PC-3 (cell line): Measurements from ENCODE around the gene AFM.

Source experiments
- CTCF ChIP-seq: fragments of 300-600 bp; sonication (generic); conservative IDR thresholded peaks from 2 replicates; pipeline ENCODE4 v1.5.1; 2017; ENCODE audit warnings: antibody characterized with exemption, low read depth, mild to moderate bottlenecking, low read length
- EZH2 ChIP-seq: fragments of 300-600 bp; sonication (generic); IDR thresholded peaks from one replicate; pipeline ENCODE4 v1.6.1; 2017; ENCODE audit warnings: antibody characterized with exemption, mild to moderate bottlenecking, low read length; ENCODE audit not compliant: unreplicated experiment
- EZH2phosphoT487 ChIP-seq: fragments of 300-600 bp; sonication (generic); IDR thresholded peaks from 2 replicates; pipeline ENCODE4 v1.6.1; 2018; ENCODE audit warnings: mild to moderate bottlenecking, antibody characterized with exemption, low read length, borderline replicate concordance

- TF ChIP-seq CTCF (no peak), EZH2 (no peak), EZH2phosphoT487 (no peak)
These were observed 48.4 kb upstream of the AFM start for GRCh38 chr4:73433140-73433539.
